ENCODE measurements around the gene LMO1.

The LMO1 gene

GRCh38 chr11:8242499-8243280 is 21.0 kb downstream of the LMO1 start:
- DNase-seq (ENCODE audit: low read depth), result no peak

- no peak for DNase-seq (ENCODE audit: low read depth)
These were observed 21.6 kb downstream of the LMO1 start for GRCh38 chr11:8242118-8242475.

- DNase-seq (ENCODE audit: low read depth), result no peak
These were observed 22.1 kb downstream of the LMO1 start for GRCh38 chr11:8241373-8242117.

GRCh38 chr11:8239536-8240228 is 24.0 kb downstream of the LMO1 start:
- no peak for DNase-seq (ENCODE audit: low read depth)

- no peak for DNase-seq (ENCODE audit: low read depth)
These were observed 24.6 kb downstream of the LMO1 start for GRCh38 chr11:8239040-8239439.

- DNase-seq (ENCODE audit: low read depth), result no peak
These were observed 26.2 kb downstream of the LMO1 start for GRCh38 chr11:8237453-8237852.

GRCh38 chr11:8235925-8236324 is 27.8 kb downstream of the LMO1 start:
- no peak for DNase-seq (ENCODE audit: low read depth)

- DNase-seq (ENCODE audit: low read depth), result no peak
These were observed 28.8 kb downstream of the LMO1 start for GRCh38 chr11:8234910-8235309.

GRCh38 chr11:8234425-8234821 is 29.3 kb downstream of the LMO1 start:
- no peak for DNase-seq (ENCODE audit: low read depth)

GRCh38 chr11:8233691-8234424 is 29.8 kb downstream of the LMO1 start:
- DNase-seq (ENCODE audit: low read depth), result no peak

- DNase-seq (ENCODE audit: low read depth), result no peak
These were observed 30.6 kb downstream of the LMO1 start for GRCh38 chr11:8232849-8233606.

- no peak for DNase-seq (ENCODE audit: low read depth)
These were observed 31.3 kb downstream of the LMO1 start for GRCh38 chr11:8232414-8232813.

- no peak for DNase-seq (ENCODE audit: low read depth)
These were observed 31.7 kb downstream of the LMO1 start for GRCh38 chr11:8231979-8232378.

- DNase-seq (ENCODE audit: low read depth), result no peak
These were observed 32.5 kb downstream of the LMO1 start for GRCh38 chr11:8230921-8231847.

- DNase-seq (ENCODE audit: low read depth), result no peak
These were observed 33.4 kb downstream of the LMO1 start for GRCh38 chr11:8230178-8230859.

GRCh38 chr11:8229299-8230177 is 34.1 kb downstream of the LMO1 start:
- no peak for DNase-seq (ENCODE audit: low read depth)

GRCh38 chr11:8228231-8228630 is 35.4 kb downstream of the LMO1 start:
- no peak for DNase-seq (ENCODE audit: low read depth)

Measured in HS-27A (cell line).